H1 (cell line): ENCODE measurements around the gene WSCD1. TPM values are rescaled to one million over a fixed set of nuclear protein-coding genes. Genes with fewer than 3 reads are reported as not detected.

Source experiments
- CTCF ChIA-PET: fragments of 300-600 bp; sonication (Branson Sonifier 250); formaldehyde crosslinking; loops from one replicate; lab custom pipeline; 2021; ENCODE audit not compliant: partially characterized antibody; lab: Charles Lee
- POLR2A ChIA-PET: fragments of 300-600 bp; sonication (Branson Sonifier 250); formaldehyde crosslinking; loops from one replicate; lab custom pipeline; 2021; ENCODE audit warnings: inconsistent platforms; ENCODE audit not compliant: partially characterized antibody; lab: Charles Lee
- DNase-seq, 2 experiments: peaks; one replicate each; pipeline versions ENCODE4 v3.0.0 to v3.0.0-alpha.2; 2010 to 2022; ENCODE audit warnings: low spot score in 2 of 2, low read depth in 1 of 2, mixed read lengths in 1 of 2
- FAIRE-seq: peaks from 2 replicates; lab custom pipeline; 2011; peaks lifted over from hg19 to GRCh38; lab: Jason Lieb, UNC
- H2AFZ ChIP-seq: 2 replicates; pipeline ENCODE4 v1.8.1; 2012; ENCODE audit warnings: low read length, inconsistent platforms
- H2AK5ac ChIP-seq: 2 replicates; pipeline ENCODE4 v1.6.1; 2013; ENCODE audit warnings: low read depth, low read length
- H2BK120ac ChIP-seq: replicated peaks from 2 replicates; pipeline ENCODE3; 2013; ENCODE audit warnings: low read depth, low read length, inconsistent platforms
- H2BK12ac ChIP-seq: 2 replicates; pipeline ENCODE4 v1.6.1; 2013; ENCODE audit warnings: low read depth, low read length
- H2BK15ac ChIP-seq: 2 replicates; pipeline ENCODE4 v1.6.1; 2013; ENCODE audit warnings: low read length
- H2BK20ac ChIP-seq: 2 replicates; pipeline ENCODE4 v1.6.1; 2013; ENCODE audit warnings: low read length
- H2BK5ac ChIP-seq: 2 replicates; pipeline ENCODE4 v1.6.1; 2013; ENCODE audit warnings: low read depth, low read length
- H3K14ac ChIP-seq: 2 replicates; pipeline ENCODE4 v1.6.1; 2013; ENCODE audit warnings: inconsistent platforms; ENCODE audit not compliant: insufficient read length
- H3K18ac ChIP-seq: 2 replicates; pipeline ENCODE4 v1.6.1; 2013; ENCODE audit warnings: low read length; ENCODE audit errors: extremely low read depth
- H3K23ac ChIP-seq: 2 replicates; pipeline ENCODE4 v1.6.1; 2013; ENCODE audit warnings: inconsistent platforms; ENCODE audit not compliant: insufficient read length
- H3K23me2 ChIP-seq: 2 replicates; pipeline ENCODE4 v1.6.1; 2013; ENCODE audit warnings: low read depth, low read length
- H3K27ac ChIP-seq: 2 replicates; pipeline ENCODE4 v1.6.1; 2011; ENCODE audit warnings: low read depth, low read length, inconsistent platforms
- H3K27me3 ChIP-seq, 4 experiments: replicated peaks in 1 of 4; 1 replicate in 1 of 4; 2 replicates in 3 of 4; pipeline versions ENCODE4 v1.6.1 to v1.8.1; 2011 to 2013; ENCODE audit warnings: low read length in 3 of 4, mild to moderate bottlenecking in 3 of 4, inconsistent platforms in 2 of 4, mixed read lengths in 2 of 4, moderate library complexity in 1 of 4; ENCODE audit not compliant: control insufficient read depth in 3 of 4, insufficient read depth in 3 of 4; ENCODE audit errors: extremely low read depth in 1 of 4
- H3K36me3 ChIP-seq, 4 experiments: 2 replicates each; pipeline versions ENCODE4 v1.6.1 to v1.8.1; 2011 to 2013; ENCODE audit warnings: mild to moderate bottlenecking in 4 of 4, low read length in 3 of 4, moderate library complexity in 2 of 4, control low read depth in 1 of 4, inconsistent platforms in 1 of 4; ENCODE audit not compliant: insufficient read depth in 4 of 4, control insufficient read depth in 2 of 4
- H3K4ac ChIP-seq: replicated peaks from 2 replicates; pipeline ENCODE3; 2013; ENCODE audit warnings: low read length, low read depth, mixed read lengths, inconsistent platforms; ENCODE audit not compliant: insufficient read length
- H3K4me1 ChIP-seq, 4 experiments: replicated peaks in 1 of 4; 1 replicate in 1 of 4; 2 replicates in 3 of 4; pipeline versions ENCODE4 v1.6.1 to v1.8.1; 2011 to 2013; ENCODE audit warnings: low read length in 3 of 4, inconsistent platforms in 2 of 4, mixed read lengths in 1 of 4; ENCODE audit not compliant: insufficient read depth in 4 of 4, control insufficient read depth in 3 of 4
- H3K4me2 ChIP-seq, 2 experiments: 2 replicates each; pipeline versions ENCODE4 v1.6.1 to v1.8.1; 2011 to 2013; ENCODE audit warnings: low read depth in 2 of 2, low read length in 2 of 2, control low read depth in 1 of 2, inconsistent platforms in 1 of 2, mild to moderate bottlenecking in 1 of 2; ENCODE audit not compliant: insufficient read depth in 1 of 2
- H3K4me3 ChIP-seq, 4 experiments: fragments of 200-600, 300-600 bp in 1 of 4; sonication (generic), shearing (Covaris generic), sonication (Bioruptor Twin) in 1 of 4; 2 replicates each; pipeline versions ENCODE4 v1.5.1 to v1.8.1; 2011 to 2016; ENCODE audit warnings: low read length in 4 of 4, low read depth in 3 of 4, control low read depth in 2 of 4, inconsistent platforms in 2 of 4, mild to moderate bottlenecking in 2 of 4, mixed read lengths in 1 of 4, moderate library complexity in 1 of 4; ENCODE audit not compliant: insufficient read depth in 2 of 4; ENCODE audit errors: extremely low read depth in 1 of 4
- H3K56ac ChIP-seq: replicated peaks from 2 replicates; pipeline ENCODE3; 2013; ENCODE audit warnings: low read depth, mild to moderate bottlenecking, mixed read lengths, low read length, inconsistent platforms; ENCODE audit not compliant: insufficient read length
- H3K79me1 ChIP-seq: 2 replicates; pipeline ENCODE4 v1.6.1; 2013; ENCODE audit warnings: low read depth, low read length, control low read depth
- H3K79me2 ChIP-seq, 2 experiments: 2 replicates each; pipeline versions ENCODE4 v1.6.1 to v1.8.1; 2012 to 2013; ENCODE audit warnings: low read length in 2 of 2, mild to moderate bottlenecking in 2 of 2, inconsistent platforms in 1 of 2; ENCODE audit not compliant: insufficient read depth in 2 of 2, control insufficient read depth in 1 of 2
- H3K9ac ChIP-seq, 4 experiments: replicated peaks in 1 of 4; 1 replicate in 1 of 4; 2 replicates in 3 of 4; pipeline versions ENCODE4 v1.6.1 to v1.8.1; 2011 to 2013; ENCODE audit warnings: low read depth in 3 of 4, low read length in 3 of 4, control low read depth in 2 of 4, mild to moderate bottlenecking in 2 of 4, moderate library complexity in 2 of 4, inconsistent platforms in 1 of 4; ENCODE audit errors: extremely low read depth in 1 of 4
- H3K9me3 ChIP-seq, 2 experiments: 2 replicates each; pipeline versions ENCODE4 v1.6.1 to v1.8.1; 2012 to 2013; ENCODE audit warnings: mild to moderate bottlenecking in 2 of 2, moderate library complexity in 2 of 2, control low read depth in 1 of 2, inconsistent platforms in 1 of 2, low read depth in 1 of 2, low read length in 1 of 2, mixed read lengths in 1 of 2; ENCODE audit not compliant: insufficient read depth in 2 of 2
- H4K20me1 ChIP-seq, 2 experiments: replicated peaks in 1 of 2; 2 replicates each; pipeline versions ENCODE3 to v1.8.1; 2011 to 2013; ENCODE audit warnings: inconsistent platforms in 2 of 2, low read length in 2 of 2, mild to moderate bottlenecking in 1 of 2; ENCODE audit not compliant: insufficient read depth in 2 of 2, control insufficient read depth in 1 of 2
- H4K5ac ChIP-seq: 2 replicates; pipeline ENCODE4 v1.6.1; 2013; ENCODE audit warnings: low read length, low read depth, mixed read lengths, inconsistent platforms; ENCODE audit not compliant: insufficient read length
- H4K8ac ChIP-seq: 2 replicates; pipeline ENCODE4 v1.8.0; 2013; ENCODE audit warnings: mild to moderate bottlenecking, moderate library complexity, low read length, inconsistent platforms; ENCODE audit not compliant: insufficient read depth; ENCODE audit errors: extremely low read depth
- H4K91ac ChIP-seq: replicated peaks from 2 replicates; pipeline ENCODE3; 2013; ENCODE audit warnings: low read length, mixed read lengths, inconsistent platforms; ENCODE audit not compliant: insufficient read length
- BACH1 ChIP-seq: IDR thresholded peaks from 2 replicates; pipeline ENCODE4 v1.6.1; 2012; ENCODE audit warnings: low read length, improper control_type of control experiment
- BRCA1 ChIP-seq: IDR thresholded peaks from 2 replicates; pipeline ENCODE4 v1.6.1; 2012; ENCODE audit warnings: low read depth, low read length, improper control_type of control experiment
- EGR1 ChIP-seq: IDR thresholded peaks from 2 replicates; pipeline ENCODE4 v1.6.1; 2011; ENCODE audit warnings: low read depth, low read length, borderline replicate concordance
- JUND ChIP-seq: IDR thresholded peaks from 2 replicates; pipeline ENCODE4 v1.6.1; 2011; ENCODE audit warnings: mild to moderate bottlenecking, improper control_type of control experiment, low read length
- MAX ChIP-seq: IDR thresholded peaks from 2 replicates; pipeline ENCODE4 v1.6.1; 2012; ENCODE audit warnings: inconsistent platforms
- NRF1 ChIP-seq: IDR thresholded peaks from 2 replicates; pipeline ENCODE4 v1.6.1; 2011; ENCODE audit warnings: mild to moderate bottlenecking, low read depth, low read length, improper control_type of control experiment
- PHF8 ChIP-seq: fragments of 200-600 bp; sonication (generic); conservative IDR thresholded peaks from 2 replicates; pipeline ENCODE4 v1.7.1; 2012; ENCODE audit warnings: low read depth, mild to moderate bottlenecking, inconsistent platforms, low read length, moderate library complexity
- RXRA ChIP-seq: IDR thresholded peaks from 2 replicates; pipeline ENCODE4 v1.6.1; 2011; ENCODE audit warnings: low read depth, mild to moderate bottlenecking, low read length, moderate library complexity; ENCODE audit not compliant: insufficient read depth
- SUZ12 ChIP-seq: fragments of 200-600 bp; sonication (generic); IDR thresholded peaks from 2 replicates; pipeline ENCODE4 v1.6.1; 2012; ENCODE audit warnings: mild to moderate bottlenecking, inconsistent platforms, low read length, moderate library complexity, mixed read lengths
- TBP ChIP-seq: IDR thresholded peaks from 2 replicates; pipeline ENCODE4 v1.6.1; 2011; ENCODE audit warnings: low read depth, low read length, improper control_type of control experiment
- ZNF274 ChIP-seq: IDR thresholded peaks from 2 replicates; pipeline ENCODE4 v1.7.0; 2012; ENCODE audit warnings: low read length, borderline replicate concordance; ENCODE audit errors: extremely low read depth
- WGBS, 2 experiments: shearing (Covaris generic) in 1 of 2; methylation state at CpG; one replicate each; pipeline versions ENCODE4 v1.1.6 to v1.1.7; 2013 to 2015; ENCODE audit warnings: low lambda C conversion rate in 2 of 2, mixed read lengths in 2 of 2, inconsistent platforms in 1 of 2, low coverage in 1 of 2, missing lambda C conversion rate in 1 of 2; ENCODE audit not compliant: insufficient replicate concordance in 2 of 2, insufficient coverage in 1 of 2, insufficient read length in 1 of 2; ENCODE audit errors: extremely low coverage in 1 of 2, missing lambda C conversion rate in 1 of 2; 5-methylcytosine and 5-hydroxymethylcytosine counted together
- polyA plus RNA-seq, 7 experiments: library from polyadenylated mRNA; depleted of rRNA in 3 of 7; stranded (reverse) in 5 of 7; unstranded in 2 of 7; fragments of >200 nt in 5 of 7; fragments of 200-250 nt in 2 of 7; gene quantifications; 1 replicate in 5 of 7; 2 replicates in 1 of 7; 4 replicates in 1 of 7; pipeline versions ENCODE4 v1.2.1 to v1.2.3, GENCODE V29; 2011 to 2013; ENCODE audit warnings: missing spikeins in 2 of 7, mixed read lengths in 2 of 7
- total RNA-seq: library from RNA; stranded (reverse); fragmentation: NEBNext Ultra II Directional; extraction: Animal tissue kit (Norgen Biotek cat#: 25700); gene quantifications from 2 replicates; pipeline ENCODE4 v1.2.1, GENCODE V29; 2021

The WSCD1 gene
- total and polyA plus RNA-seq, 2 of the 8 experiments (the other 6 are each of a cell fraction or from before 2014, with no cell fraction given): 21.9 to 39.0 TPM

GRCh38 chr17:6075050-6075449 lies 4.9 kb downstream of the WSCD1 start:
- Histone ChIP-seq H3K18ac (no peak overlapping the region), H3K23ac (no peak overlapping the region), H3K23me2 (peaks cover 5% of the 10 kb centered on the region), H2AFZ (no peak overlapping the region), H3K36me3 (no peaks in the 10 kb centered on the region; a peak in 1 of 8 replicates), H3K9ac (no peak overlapping the region), H3K79me1 (peaks cover 12% of the 10 kb centered on the region; the same call in 1 of the 2 replicates), H3K56ac (no peak overlapping the region), H2BK20ac (no peak overlapping the region), H4K20me1 (peaks cover 0 to 17% of the 10 kb centered on the region in 2 experiments), H2BK5ac (no peak overlapping the region), H4K8ac (no peak overlapping the region; the same call in 1 of the 2 replicates), H3K14ac (no peak overlapping the region), H2BK15ac (no peak overlapping the region), H3K27ac (no peak overlapping the region), H3K4me3 (no peak overlapping the region), H3K4me1 (peaks cover 5 to 18% (median 8%) of the 10 kb centered on the region in 4 experiments; a peak in 6 of 7 replicates), H2BK120ac (no peak overlapping the region), H3K79me2 (peaks cover 0 to 60% of the 10 kb centered on the region in 2 experiments; a peak in 2 of 4 replicates), H3K9me3 (no peaks in the 10 kb centered on the region), H2BK12ac (no peak overlapping the region), H3K4me2 (no peak overlapping the region), H4K91ac (no peak overlapping the region), H2AK5ac (no peak overlapping the region), H3K27me3 (peaks cover 0 to 9% (median 4%) of the 10 kb centered on the region in 4 experiments; a peak in 5 of 7 replicates), H4K5ac (no peak overlapping the region), H3K4ac (no peak overlapping the region)
- no peak for FAIRE-seq
- no peak for TF ChIP-seq PHF8
- TF ChIP-seq ZNF274: no peak
- TF ChIP-seq SUZ12: no peak
- no peak for TF ChIP-seq BACH1
- no peak for TF ChIP-seq EGR1
- TF ChIP-seq JUND: no peak
- no peak for TF ChIP-seq TBP
- TF ChIP-seq RXRA: no peak
- TF ChIP-seq BRCA1: no peak
- no peak for TF ChIP-seq MAX
- no peak for TF ChIP-seq NRF1
- CTCF ChIA-PET: interaction anchor here (0.7 to 1.6 kb wide), 8 partner anchors 8 to 285 kb away, joined by 3 to 6 read pairs (median 3); no protein-coding TSS in a partner anchor
- WGBS, 2 experiments: 75% methylated on average over 6 of the region's 6 CpGs; no CpG with 5 or more reads in 1 of the 2 experiments
- POLR2A ChIA-PET: no interaction called here
- no peak for DNase-seq
